ENCODE measurements around the gene UGT1A1.

- TF ChIP-seq EZH2 (IDR thresholded peaks at IDR 0.05) (no peak), POLR2AphosphoS5 (IDR thresholded peaks at IDR 0.05; ENCODE audit: borderline replicate concordance, low read depth, low read length) (no peak), FOXP2 (optimal IDR thresholded peaks at IDR 0.05; ENCODE audit: control extremely low read depth, extremely low read length, insufficient read depth) (no peak)
Measured at GRCh38 chr2:233801357-233802131, 41.5 kb downstream of the UGT1A1 start.

Measured in SK-N-MC (cell line).